Stimulated activated CD4-positive, alpha-beta T cell treated with anti-CD3 and anti-CD28 coated beads, Interleukin-1b, Interleukin-23, amount 100 ng/mL, for 24 hours (primary cell): ENCODE results near the gene CD14.
"Not testable (repeated sequence)": the region's sequence is repeated elsewhere in the genome, so short reads cannot be mapped to it uniquely, and the experiment has no call there.

ENCODE experiments used
- DNase-seq, 4 experiments: peaks; one replicate each; pipeline ENCODE4 v3.0.0-alpha.2; 2020; ENCODE audit warnings: low read depth in 4 of 4, low spot score in 1 of 4

Gene CD14

GRCh38 chr5:140633021-140633471 is at the start of gene CD14:
Gene CD14, minus strand, starts transcription at chr5:140633175. Its CDS starts 104 bp downstream, at chr5:140633071.
- no peak for DNase-seq

- no peak for DNase-seq
These were observed 46.0 kb upstream of the CD14 start for GRCh38 chr5:140678993-140679392.

- DNase-seq, result no peak
These were observed 45.0 kb upstream of the CD14 start for GRCh38 chr5:140677947-140678346.

GRCh38 chr5:140674629-140675028 is 41.7 kb upstream of the CD14 start:
- no peak for DNase-seq

GRCh38 chr5:140674211-140674610 is 41.2 kb upstream of the CD14 start:
- no peak for DNase-seq

GRCh38 chr5:140673187-140673976 is 40.4 kb upstream of the CD14 start, which contains the start of gene DND1:
Gene DND1, minus strand, starts transcription at chr5:140673576. Its CDS starts 34 bp downstream, at chr5:140673542.
- no peak for DNase-seq

- DNase-seq, result no peak
These were observed 39.6 kb upstream of the CD14 start for GRCh38 chr5:140672455-140673186.

- DNase-seq, result no peak
These were observed 38.6 kb upstream of the CD14 start for GRCh38 chr5:140671472-140672125.

GRCh38 chr5:140671035-140671434 is 38.1 kb upstream of the CD14 start:
- not testable (repeated sequence) for DNase-seq

- peak; percentile 88 to 97 (median 96) for DNase-seq
These were observed 31.6 kb upstream of the CD14 start, which contains the start of gene WDR55 for GRCh38 chr5:140664359-140665119. Gene WDR55, plus strand, starts transcription at chr5:140664904. Its CDS starts 9 bp downstream, at chr5:140664913.

GRCh38 chr5:140664030-140664358 is 31.0 kb upstream of the CD14 start:
- no peak for DNase-seq

- DNase-seq, result not testable (repeated sequence)
These were observed 27.4 kb upstream of the CD14 start for GRCh38 chr5:140660371-140660770.

- no peak for DNase-seq
These were observed 25.9 kb upstream of the CD14 start for GRCh38 chr5:140658870-140659269.

- DNase-seq, result no peak
These were observed 14.1 kb upstream of the CD14 start for GRCh38 chr5:140647042-140647419.

GRCh38 chr5:140642718-140643117 is 9.7 kb upstream of the CD14 start:
- no peak for DNase-seq

- DNase-seq, result no peak
These were observed 8.7 kb upstream of the CD14 start for GRCh38 chr5:140641716-140642115.

- DNase-seq, result peak; percentile 93 to 98 (median 96)
These were observed 6.4 kb upstream of the CD14 start, which contains the start of gene TMCO6 for GRCh38 chr5:140639148-140639981. Gene TMCO6, plus strand, starts transcription at chr5:140639451. Its CDS starts 77 bp downstream, at chr5:140639528.

- not testable (repeated sequence) for DNase-seq
These were observed 5.8 kb upstream of the CD14 start for GRCh38 chr5:140638898-140639147.

- no peak for DNase-seq
These were observed 4.6 kb upstream of the CD14 start for GRCh38 chr5:140637371-140638100.
